Right ventricle myocardium inferior (tissue), 1 donor: Measurements from ENCODE around the gene FHIT. TPM values are rescaled to one million over a fixed set of nuclear protein-coding genes. Genes with fewer than 3 reads are reported as not detected.

Experiments
- ATAC-seq: fragments of 200-7000 bp; cut with Tn5 transposase; one replicate; pipeline ENCODE4 v1.9.1; 2020; ENCODE audit warnings: mild to moderate bottlenecking, moderate library complexity
- DNase-seq: peaks from one replicate; pipeline ENCODE4 v3.0.0; 2021; ENCODE audit errors: missing footprints
- intact Hi-C: fragments of 100-400 bp; cut with DNase I; formaldehyde crosslinking; loops from one replicate; pipeline ENCODE4 v1.11.0; 2022
- total RNA-seq: library from RNA; stranded (reverse); fragmentation: NEBNext Ultra II Directional; extraction: Animal tissue kit (Norgen Biotek cat#: 25700); gene quantifications from one replicate; pipeline ENCODE4 v1.2.1, GENCODE V29; 2021
- donor health status: DM: no; HTN: yes; CAD: no; lungs with severe emphysema.

FHIT gene
- total RNA-seq, 1 donor from 2014 or later, result 24.5 TPM

DNA sequence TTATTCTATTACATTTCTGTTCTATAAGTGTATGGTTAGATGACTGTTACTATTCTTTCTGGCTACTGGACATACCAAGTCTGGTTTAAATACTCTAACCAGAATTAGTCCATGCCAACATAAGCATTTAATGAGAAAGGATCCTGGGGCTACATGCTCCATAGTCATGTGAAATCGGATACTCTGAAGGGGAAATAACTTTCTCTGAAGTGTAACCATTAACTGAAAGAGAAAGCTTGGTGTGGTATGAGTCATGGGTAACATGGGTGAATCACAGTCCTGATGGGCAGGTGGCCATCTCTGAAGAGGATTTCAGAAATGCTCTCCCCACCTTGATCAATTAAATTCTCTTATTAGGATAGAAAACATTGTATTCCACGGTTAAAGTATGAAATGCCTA is 69.4 kb downstream of the FHIT start:
- ATAC-seq, result no peak
- intact Hi-C loops, result no loop called here

DNA sequence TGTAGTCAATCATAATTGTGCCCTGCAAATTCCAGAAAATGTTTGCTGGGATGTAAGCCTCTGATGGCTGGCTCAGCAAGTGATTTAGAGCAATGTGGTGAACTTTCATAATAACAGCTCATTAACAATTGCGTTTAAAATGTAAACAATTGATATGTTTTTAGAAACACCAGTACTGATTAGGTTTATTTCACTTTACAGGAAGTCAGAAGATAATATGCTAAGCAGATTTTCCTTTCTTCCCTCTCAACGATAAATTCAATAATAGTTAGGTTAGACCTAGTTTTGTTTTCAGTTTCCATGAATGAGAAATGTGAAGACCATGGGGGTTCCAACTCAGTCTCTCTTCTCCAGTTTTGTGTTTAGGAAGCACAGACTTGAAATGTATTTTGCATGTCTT is 71.0 kb downstream of the FHIT start:
- intact Hi-C loops, result no loop called here
- DNase-seq, result no peak

More for the DNA sequence above, 69.4 kb downstream of the FHIT start:
- DNase-seq, result no peak

DNA sequence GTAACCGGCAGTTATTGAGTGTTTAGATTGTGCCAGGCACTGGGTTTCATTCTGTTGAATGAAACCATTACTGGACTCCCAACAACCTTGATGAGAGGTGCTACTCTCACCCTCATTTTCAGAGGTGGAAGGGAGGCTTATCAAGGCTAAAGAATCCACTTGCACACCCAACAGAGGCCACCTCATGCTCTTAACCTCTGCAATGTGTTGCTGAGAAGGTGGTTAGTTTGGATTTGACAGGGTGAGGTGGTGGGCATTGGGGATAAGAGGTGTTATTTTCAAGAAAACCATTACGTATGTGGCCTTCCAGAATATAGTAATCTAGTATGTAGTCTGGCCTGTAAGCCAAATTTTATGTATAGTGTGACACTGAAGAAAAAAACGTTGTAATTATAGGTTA is 73.1 kb downstream of the FHIT start:
- intact Hi-C loops, result no loop called here
- ATAC-seq (no peak), DNase-seq (no peak)

More for the DNA sequence above, 71.0 kb downstream of the FHIT start:
- no peak for ATAC-seq

DNA sequence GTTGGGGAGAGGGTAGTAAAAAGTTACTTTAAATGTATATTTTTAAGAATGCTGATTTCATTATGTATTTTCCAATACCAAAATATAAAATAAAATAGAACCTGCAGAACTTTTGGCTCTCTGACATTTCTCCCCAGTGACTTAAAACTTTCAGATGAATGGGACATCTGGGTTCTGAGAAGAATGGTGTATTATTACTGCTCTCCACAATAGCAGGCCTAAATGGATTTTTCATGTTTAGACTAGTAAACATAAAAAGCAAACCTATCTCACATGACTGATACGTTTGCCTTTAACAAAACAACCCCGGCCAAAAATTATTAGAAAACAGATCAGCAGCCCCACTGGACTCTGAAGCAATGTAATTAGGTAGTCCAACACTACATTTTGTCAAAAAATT is 73.8 kb downstream of the FHIT start:
- intact Hi-C loops, result no loop called here
- no peak for ATAC-seq
- no peak for DNase-seq

DNA sequence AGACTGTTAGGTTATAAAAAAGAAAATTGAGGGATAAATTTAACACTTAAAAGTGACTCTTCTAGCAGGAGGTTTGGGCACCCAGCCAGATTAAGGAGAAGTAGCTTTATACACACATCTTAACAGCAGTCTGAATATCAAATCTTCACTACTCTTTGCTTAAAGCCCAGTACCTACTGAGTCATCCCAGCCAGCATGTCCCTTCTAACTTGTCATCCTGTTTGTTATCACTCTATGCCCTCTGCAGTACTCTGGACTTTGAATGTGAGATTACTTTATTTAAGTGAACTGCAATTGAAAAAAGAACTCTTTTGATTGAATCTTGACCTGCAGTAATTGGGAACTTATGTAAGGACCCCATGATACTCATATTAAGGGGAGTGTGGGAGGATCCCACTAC is 77.6 kb downstream of the FHIT start:
- intact Hi-C loops, result no loop called here
- DNase-seq (no peak), ATAC-seq (no peak)

DNA sequence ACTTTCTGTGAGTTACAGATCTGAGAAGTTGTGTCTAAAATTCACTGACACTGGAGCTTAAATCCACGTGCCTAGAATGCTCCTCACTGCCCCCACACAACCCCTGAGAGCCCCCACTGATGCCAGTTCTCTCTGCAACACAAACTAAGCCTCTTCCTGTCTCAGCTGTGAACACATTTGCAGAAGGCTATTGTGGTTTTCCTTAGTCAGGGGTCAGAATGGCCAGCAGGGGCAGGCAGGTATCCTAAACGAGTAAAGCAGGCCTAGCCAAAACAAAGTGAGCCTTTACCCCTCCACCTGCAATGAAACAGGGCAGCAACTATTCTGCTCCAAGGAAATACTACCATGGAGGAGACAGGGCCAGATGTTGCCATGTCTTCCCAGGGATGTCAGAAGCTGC is 78.6 kb downstream of the FHIT start:
- ATAC-seq, result no peak
- intact Hi-C loops, result no loop called here

DNA sequence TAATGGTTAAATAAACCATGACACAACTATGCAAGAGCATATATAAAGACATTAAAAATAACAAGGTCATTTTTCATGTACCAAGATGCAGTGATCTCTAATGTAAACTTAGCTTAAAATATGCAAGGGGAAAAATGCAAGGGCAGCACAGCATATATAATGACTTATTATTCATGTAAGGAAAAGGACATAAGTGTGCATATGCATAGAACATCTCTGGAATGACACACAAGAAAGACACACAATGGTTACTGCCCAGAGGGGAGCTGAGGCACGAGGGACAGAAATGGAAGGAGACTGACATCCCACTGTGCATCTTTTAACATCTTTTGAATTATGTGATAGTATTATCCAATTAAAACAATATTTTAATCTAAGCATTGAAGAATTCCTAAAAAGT is 79.0 kb downstream of the FHIT start:
- DNase-seq (no peak), ATAC-seq (no peak)
- intact Hi-C loops, result no loop called here

More for the DNA sequence above, 78.6 kb downstream of the FHIT start:
- DNase-seq, result no peak

DNA sequence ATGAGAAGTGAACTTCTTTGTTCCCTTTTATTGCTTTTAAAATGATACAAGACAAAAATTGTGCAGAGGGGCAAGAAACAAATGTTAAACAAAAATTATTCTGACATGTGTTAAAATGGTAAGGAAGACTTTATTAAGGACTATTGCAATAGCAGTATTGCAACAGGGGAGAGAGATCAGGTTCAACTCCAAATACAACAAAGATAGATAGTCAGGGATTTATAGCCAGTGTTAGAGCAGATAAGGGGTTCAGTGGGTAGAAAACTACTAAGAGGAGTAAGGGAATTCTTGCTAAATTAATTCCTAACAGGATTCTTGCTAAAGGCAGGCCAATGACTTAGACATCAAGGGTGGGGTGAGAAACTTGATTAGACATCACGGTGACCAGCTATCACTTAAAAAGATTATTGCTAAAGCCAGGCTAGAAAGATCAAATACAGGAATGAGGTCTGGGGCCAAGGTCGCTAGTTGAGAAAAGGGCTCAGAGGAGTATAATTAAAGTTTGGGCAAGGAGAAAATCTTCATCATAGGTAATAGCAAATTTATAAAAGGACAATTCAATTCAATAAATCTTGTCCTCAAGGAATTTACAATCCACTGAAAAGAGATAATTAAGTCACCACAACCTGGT is 81.5 kb downstream of the FHIT start:
- DNase-seq, result no peak
- intact Hi-C loops, result no loop called here
- no peak for ATAC-seq

DNA sequence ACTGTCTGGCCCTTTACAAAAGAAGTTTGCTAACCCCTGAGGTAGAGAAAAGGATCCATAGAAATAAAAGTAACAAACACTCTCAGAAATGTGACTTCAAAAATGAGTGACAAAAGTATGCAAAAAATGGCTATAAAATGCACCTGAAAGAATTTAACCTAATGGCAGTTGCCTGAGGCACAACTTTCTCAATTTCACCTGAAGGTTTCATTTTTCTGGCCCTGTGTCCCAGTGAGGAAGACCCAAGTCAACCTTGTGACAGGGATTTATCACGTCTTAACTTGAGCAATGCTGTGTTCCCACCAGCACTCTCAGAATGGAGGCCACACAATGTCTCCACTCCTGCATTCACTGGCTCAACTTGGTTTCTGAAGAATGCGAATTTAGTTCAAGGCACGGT is 83.0 kb downstream of the FHIT start:
- ATAC-seq, result no peak
- intact Hi-C loops, result no loop called here
- DNase-seq, result no peak

DNA sequence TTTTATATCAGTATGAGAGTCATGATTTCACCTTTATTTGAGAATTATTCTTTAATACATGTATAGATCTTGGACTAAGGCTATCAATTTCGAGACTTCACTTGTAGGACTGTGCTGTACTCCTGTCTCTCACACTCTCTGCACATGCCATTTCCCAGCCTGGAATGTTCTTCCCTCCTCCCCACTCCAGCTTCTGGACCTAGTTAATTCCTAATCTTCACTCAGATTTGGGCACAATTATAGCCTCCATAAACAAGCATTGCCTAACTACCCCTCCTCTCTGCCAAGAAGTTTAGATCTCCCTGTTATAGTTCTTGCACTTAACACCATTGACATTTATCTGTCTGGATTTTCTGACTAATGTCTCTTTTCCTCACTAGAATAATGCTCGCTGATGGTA is 88.3 kb downstream of the FHIT start:
- intact Hi-C loops, result no loop called here
- DNase-seq (no peak), ATAC-seq (no peak)

DNA sequence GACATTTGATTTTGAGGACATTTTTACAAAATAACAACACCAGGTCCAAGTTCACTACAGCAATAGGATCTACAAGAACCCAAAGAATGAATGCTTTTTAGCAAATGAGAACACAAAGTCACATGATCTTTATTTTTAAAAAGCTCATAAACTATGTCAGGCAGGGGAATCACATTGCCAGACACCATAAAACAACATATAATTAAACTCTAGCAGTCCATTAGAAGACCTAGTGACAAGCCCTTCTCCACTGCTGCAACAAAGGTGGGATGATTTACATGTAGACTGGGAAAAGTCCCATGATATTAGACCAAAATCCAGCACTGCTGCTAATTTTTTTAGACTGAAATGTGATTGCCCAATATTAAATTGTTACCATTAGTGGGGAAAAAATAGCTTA is 92.6 kb downstream of the FHIT start:
- ATAC-seq (no peak), DNase-seq (no peak)
- intact Hi-C loops, result loop anchor here (5.0 kb wide), 2 partner anchors 94 to 1611 kb away; partner anchors contain the start of gene FHIT

DNA sequence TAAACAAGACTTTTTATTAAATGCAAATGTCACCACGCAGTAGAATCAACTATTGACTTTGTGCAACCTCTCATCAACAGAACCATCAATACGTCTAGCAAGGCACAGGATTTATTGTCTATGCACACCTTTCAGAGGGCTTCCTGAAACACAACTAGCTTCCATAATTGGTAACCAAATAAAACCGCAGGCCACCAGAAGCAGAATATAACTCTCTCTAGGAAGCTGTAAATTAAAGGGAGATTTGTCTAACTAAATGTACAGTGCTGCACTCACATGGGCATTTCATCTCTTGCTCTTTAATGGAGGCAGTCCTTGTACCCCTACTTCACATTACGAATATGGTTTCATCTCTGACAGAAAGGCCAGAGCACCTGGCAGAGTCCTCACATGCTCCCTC is 93.0 kb downstream of the FHIT start:
- intact Hi-C loops, result loop anchor here (5.0 kb wide), 2 partner anchors 94 to 1611 kb away; partner anchors contain the start of gene FHIT
- ATAC-seq, result no peak
- DNase-seq, result no peak

DNA sequence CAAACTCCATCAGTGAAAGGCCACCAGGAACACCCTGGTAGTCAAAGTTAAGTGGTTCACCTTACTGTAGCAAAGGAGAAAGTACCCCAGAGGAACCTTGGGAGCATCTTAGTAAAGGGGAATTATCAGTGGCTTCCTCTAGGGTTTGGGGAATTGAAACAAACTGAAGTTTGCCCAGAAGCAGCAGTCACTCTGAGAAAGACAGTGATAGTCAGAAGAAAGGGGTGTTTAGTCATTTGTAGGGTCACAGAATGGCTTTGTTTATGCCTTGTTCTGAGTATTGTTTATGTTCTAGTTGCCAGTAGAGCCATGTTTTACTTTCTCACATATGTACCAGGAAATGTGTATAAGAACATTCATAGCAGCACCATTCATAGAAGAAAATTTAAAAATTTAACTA is 93.8 kb downstream of the FHIT start:
- no peak for DNase-seq
- intact Hi-C loops, result loop anchor here (5.0 kb wide), 2 partner anchors 95 to 1610 kb away; partner anchors contain the start of gene FHIT
- ATAC-seq, result no peak

DNA sequence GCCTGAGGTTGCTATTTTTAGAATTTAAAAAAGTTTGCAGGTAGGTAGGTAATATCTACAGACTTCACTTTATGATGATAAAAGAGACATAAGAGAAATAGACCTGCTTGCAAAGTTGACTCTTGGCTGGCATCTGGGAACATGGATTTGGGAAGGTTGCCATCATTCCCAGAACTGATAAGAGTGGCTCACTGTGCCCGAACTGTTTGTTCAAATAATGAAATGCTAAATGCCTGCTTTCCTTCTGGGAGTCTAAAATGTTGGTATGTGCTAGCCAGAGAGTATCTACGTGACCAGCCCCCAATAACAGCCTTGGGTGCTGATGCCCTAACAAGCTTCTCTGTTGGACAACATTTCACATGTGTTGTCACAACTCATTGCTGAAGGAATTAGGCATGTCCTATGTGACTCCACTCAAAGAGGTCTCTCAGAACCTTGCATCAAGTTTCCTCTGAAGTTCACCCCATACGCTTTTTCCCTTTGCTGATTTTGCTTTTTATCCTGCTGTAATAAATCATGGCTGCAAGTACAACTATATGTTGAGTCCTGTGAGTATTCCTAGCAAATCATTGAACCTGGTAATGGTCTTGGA is 95.5 kb downstream of the FHIT start:
- ATAC-seq (peak; percentile 82), DNase-seq (no peak)
- intact Hi-C loops, result loop anchor here (5.0 kb wide), 2 partner anchors 97 to 1608 kb away; partner anchors contain the start of gene FHIT

DNA sequence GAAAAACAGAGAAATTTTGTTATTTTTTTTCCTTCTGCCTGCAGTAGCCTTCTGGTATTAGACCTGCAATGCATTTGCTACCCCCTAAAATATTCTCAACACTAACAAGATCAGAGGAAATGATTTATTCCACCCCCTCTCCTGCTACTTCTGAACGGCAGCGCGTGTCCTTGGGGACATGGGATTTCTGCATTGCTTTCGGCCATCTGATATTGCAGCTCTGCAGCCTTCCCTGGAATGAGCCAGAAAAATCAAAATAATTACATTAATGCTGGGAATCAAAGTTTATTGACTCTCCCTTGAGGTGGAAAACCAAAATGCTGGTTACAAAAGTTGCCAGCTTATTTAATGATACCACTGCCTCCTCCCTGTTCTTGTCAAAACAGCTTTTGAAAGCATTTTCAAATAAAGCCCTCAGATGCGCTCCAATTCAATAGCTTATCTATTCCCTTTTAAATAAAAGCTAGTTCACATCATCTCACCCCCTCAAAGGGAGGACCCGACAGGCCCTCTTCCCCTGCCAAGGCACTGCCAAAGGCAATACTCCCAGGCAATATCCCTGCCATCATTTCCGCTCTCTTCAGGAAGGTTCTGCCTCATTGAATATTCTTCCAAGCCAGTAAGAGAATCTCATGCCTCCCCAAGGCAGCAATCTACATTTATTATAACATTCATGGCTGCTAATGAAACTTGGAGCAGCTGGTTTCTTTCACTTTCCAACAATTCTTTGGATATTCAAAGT is 96.6 kb downstream of the FHIT start:
- intact Hi-C loops, result loop anchor here (5.0 kb wide), 2 partner anchors 98 to 1607 kb away; partner anchors contain the start of gene FHIT
- ATAC-seq (no peak), DNase-seq (no peak)

DNA sequence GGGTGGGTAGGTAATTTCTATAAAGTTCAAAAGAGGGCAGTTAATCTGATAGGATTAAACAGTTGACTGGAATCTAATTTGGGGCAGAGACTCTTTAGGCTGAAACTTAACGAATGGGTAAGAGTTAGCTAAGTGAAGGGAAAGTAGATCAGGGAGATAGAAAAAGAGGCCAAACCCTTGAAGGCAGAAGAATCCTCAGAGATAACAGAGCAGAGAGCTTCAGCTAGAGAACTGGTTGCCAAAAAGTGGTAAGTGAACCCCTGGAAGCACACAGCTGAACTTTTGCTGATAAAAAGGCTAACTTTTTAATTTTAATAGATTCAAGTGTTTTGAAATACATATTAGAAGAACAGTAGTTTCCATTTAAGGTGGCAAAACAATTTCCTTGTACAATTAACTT is 99.2 kb downstream of the FHIT start:
- intact Hi-C loops, result no loop called here
- no peak for DNase-seq
- ATAC-seq, result no peak

DNA sequence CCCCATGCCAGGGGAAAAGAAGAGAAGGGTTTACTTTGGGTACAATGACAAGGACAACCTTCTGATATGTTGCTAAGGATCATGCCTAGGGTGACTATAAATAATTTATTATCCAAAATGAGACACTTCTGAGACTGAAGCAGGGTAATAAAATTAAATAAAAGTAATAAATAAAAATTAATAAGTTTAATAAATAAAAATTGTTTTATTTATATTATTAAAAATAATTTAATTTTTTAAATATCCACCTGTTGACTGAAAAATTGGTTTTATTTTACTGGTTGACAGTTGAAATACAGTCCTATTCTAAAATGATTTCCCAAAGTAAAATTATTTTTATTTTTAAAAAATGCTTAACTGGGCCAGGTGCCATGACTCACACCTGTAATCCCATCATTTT is 102.0 kb downstream of the FHIT start:
- DNase-seq (no peak), ATAC-seq (no peak)
- intact Hi-C loops, result no loop called here

DNA sequence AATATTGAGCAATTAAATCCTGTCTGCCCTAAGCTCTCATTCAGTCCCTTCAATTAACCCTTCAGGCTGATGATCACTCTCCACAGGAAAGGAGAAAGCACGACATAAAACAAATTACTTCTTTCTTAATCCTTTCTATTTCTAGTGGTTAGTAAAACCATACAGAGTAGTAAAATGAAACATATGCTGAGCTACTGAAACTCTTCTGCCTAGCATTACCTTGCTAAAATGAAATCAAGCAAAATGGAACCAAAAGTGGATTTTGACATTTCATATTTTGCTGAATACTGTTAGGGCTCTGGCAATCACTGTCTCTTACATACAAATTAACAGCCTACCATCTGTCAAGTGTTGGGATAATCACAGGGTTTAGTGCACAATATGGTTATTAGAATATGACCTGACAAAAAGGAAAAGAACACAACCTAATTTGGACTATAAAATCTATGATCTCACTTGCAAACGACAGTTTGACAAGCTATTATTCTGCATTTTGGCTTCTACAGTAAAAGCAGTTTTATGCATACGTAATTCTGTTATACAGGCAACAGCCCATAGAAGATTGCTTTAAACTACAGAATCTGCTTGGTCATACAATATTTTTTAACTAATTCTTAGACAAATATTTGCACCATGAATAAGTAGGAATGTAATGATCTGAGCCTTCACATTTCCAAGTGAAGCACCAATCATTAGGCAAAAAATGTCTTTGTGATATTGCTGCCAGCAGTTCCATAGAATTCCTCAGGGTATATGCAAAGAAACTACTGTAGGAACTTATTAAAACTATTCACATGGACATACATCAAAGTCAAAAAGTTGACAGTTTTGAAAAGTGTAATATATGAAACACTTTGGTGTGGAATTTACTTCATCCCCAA is 105.0 kb downstream of the FHIT start:
- ATAC-seq (no peak), DNase-seq (no peak)
- intact Hi-C loops, result no loop called here

DNA sequence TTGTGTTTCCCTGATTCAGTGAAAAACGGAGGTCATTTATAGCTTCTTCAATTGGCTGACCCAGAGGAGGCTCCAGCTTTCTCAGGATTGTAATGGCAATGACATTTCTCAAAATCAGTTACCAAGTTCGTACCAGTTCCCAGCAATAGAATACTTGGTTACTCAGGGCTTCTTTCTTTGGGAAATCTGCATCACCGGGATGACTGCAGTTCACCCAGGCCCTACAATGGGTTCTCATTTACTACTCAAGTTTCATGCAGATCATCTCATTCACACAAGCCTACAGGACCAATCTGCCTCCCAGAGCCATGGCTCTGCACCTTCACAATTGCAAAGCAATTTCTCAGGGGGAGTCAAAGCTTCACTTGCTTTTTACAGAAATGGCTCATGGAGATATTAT is 109.6 kb downstream of the FHIT start:
- intact Hi-C loops, result no loop called here
- DNase-seq, result no peak
- no peak for ATAC-seq
